NOMO-1 (cell line): ENCODE data around the gene OR7G3.

ENCODE experiments used
- DNase-seq, 2 experiments: peaks; one replicate each; lab custom pipeline; 2025; ENCODE audit not compliant: unreplicated experiment in 2 of 2; lab: John Stamatoyannopoulos, UW

Gene OR7G3

DNA sequence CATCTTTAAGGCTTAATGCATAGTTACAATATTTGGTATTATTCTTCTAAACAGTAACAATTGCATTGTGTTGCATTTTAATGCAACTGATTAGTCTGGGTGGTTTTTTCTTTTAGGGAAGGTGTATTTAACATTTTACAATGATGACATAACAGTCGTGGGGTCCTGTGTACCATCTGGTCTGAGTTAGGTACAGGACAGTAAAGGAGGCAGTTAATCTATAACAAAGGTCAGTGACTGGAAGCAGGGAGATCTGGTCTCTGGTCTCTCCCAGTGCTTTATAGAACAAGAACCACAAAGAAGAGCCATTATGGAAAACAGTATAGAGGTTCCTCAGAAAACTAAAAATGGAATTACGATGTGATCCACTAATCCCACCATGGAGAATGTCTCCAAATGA, 16.8 kb downstream of the OR7G3 start:
- DNase-seq = no peak

DNA sequence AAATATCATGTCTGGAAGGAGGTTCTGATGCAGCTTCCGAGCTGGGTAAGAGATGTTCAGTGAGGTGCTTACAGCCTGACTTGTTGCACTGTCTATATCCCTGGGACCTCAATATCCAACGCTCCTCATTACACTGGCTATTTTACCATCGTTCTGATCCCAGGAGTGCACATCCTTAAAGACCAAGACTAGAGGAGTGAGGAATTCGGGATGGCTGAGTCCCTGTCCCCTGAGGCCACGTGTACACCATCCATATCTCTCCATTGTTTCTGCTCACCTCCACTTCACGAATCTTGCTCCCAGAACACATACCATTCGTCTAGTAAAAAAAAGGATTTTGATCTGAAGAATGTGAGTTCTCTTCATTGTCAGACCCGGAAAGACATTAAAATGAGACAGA, 19.4 kb downstream of the OR7G3 start, which contains the start of gene OR7G2:
Gene OR7G2, minus strand, starts transcription at position 101 of the 400 bp plus-strand sequence. CDS start 4,232 bp downstream, outside the sequence.
- DNase-seq = no peak

DNA sequence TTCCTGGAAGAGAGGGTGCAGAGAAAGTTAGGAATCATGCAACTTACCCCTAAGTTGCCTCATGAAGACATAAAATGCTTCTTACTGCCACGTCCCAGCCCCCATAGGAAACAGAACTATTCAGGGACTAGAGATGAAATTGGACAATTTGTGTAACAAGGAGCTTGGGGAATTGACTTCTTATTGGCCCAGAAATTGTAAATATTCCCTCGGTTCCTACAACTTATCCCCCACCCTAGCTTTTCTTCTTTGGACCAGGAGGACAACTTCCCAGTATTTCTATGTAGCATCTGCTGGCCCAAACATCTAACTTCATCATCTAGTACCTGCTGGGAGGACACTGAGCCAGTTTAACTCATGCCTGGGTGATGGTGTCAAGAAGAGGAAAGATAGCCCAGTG, 40.0 kb downstream of the OR7G3 start, which contains the start of gene OR1M1:
Gene OR1M1, plus strand, starts transcription at position 301 of the 400 bp plus-strand sequence. CDS start 6,184 bp downstream, outside the sequence.
- DNase-seq = no peak

- no peak for DNase-seq
Measured at GRCh38 chr19:9078651-9079050, 48.1 kb downstream of the OR7G3 start.

GRCh38 chr19:9076901-9077300, 49.8 kb downstream of the OR7G3 start:
- no peak for DNase-seq
